ENCODE data around the gene SLC39A5. TPM values are rescaled to one million over a fixed set of nuclear protein-coding genes. Genes with fewer than 3 reads are reported as not detected.
"Not testable (repeated sequence)": the region's sequence is repeated elsewhere in the genome, so short reads cannot be mapped to it uniquely, and the experiment has no call there.

SLC39A5 gene
- polyA plus RNA-seq, 4 donors = 3.0 to 63.3 (median 44.9) TPM

DNA sequence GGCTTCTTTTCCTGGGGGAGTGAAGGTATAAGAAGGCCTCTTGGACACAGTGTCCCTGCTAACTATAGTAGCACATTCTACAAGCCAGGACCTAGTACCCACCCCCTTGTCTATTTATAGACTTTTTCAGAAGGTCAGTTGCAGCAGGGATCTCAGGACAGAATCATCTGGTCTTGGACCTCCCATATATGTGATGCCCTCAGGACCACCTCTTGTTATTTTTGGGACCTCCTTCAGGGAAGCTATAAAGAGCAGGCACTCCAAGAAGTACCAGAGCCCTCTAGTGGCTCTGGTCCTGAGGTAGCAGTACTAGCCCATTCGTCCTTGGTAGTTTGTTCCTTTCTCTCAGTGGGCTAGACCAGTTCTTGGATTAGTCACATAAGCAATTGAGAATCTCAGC lies 41.2 kb downstream of the SLC39A5 start:
- no peak for DNase-seq (ENCODE audit: low read depth in 4 of 4, low spot score in 3 of 4)

DNA sequence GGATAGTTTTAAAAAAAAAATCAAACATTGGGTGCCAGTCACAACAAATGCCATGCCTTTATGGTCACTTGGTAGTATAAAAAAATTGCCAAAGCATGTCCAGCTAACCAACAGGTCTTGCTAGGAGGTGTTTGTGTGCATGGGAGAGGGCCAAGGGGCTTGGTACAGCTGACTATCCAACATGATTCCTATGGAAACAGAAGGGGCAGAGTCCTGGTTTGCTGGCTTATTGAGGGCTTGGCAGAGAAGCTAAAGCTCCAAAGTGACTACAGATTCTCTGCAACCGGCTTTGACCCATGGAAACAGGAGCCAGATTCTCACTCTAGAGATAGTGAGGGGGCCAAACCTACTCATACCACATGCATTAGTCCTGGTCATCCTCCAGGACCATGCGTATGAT lies 42.6 kb downstream of the SLC39A5 start:
- DNase-seq (ENCODE audit: low read depth in 4 of 4, low spot score in 3 of 4) = not testable (repeated sequence)

DNA sequence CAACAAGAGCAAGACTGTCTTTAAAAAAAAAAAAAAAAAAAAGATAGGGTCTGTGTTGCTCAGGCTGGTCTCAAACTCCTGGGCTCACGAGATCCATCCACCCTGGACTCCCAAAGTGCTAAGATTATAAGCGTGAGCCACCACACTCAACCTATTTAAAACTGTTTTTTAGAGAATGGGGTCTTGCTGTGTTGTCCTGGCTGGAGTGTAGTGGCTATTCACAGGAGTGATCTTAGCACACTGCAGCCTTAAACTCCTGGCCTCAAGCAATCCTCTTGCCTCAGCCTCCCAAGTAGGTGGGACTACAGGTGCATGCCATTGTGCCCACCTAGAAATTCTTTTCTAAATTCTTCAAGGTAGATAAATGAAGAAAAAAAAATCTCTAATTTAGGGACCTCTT lies 44.4 kb downstream of the SLC39A5 start:
- DNase-seq (ENCODE audit: low read depth in 4 of 4, low spot score in 3 of 4) = no peak

DNA sequence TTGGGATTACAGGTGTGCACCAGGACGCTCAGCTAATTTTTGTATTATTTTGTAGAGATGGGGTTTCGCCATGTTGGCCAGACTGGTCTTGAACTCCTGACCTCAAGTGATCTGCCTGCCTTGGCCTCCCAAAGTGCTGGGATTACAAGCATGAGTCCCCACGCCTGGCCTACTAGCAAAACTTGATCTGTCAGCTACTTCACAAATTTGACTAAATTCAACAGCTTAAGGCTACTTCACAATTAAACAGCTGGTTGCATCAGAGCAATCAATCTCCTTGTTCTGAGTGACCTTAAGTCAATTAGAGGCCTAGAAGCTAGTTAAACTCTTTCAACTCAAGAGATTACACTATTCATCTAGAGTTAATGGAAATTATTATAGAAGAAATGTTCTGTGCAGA lies 49.1 kb downstream of the SLC39A5 start:
- no peak for DNase-seq (ENCODE audit: low read depth in 4 of 4, low spot score in 3 of 4)

DNA sequence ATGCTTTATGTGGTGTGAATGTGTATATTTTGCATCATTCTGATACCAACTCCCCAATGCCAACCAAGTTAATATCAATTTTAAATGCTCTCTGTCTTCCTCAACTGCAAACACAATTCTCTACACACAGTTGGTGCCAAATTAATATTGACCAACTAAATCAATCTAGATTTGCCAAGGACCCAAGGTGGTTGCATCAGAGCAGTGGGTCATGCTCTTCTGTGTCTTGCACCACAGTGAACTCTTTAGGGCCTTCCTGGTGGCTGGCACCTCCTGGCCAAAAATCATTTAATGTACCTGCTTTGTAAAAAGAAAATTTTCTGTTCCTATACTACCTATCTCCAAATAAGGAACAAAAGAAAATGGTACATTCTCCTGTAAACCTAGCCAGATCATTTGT lies 51.0 kb downstream of the SLC39A5 start:
- DNase-seq (ENCODE audit: low read depth in 4 of 4, low spot score in 3 of 4) = no peak

DNA sequence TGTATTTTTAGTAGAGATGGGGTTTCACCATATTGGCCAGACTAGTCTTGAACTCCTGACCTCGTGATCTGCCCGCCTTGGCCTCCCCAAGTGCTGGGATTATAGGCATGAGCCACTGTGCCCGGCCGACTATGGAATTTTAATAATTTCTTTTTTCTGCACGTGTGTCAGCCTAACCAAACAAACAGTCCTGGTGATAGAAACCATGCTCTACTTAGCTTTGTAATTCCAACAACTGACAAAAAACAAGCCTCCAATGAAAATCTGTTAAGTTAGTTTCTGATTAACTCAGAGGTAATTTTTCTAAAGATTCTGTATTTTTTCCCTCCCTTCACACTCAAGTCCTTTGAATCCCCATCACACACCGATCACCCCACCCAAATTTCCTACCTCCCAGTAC lies 52.2 kb downstream of the SLC39A5 start:
- no peak for DNase-seq (ENCODE audit: low read depth in 4 of 4, low spot score in 3 of 4)

DNA sequence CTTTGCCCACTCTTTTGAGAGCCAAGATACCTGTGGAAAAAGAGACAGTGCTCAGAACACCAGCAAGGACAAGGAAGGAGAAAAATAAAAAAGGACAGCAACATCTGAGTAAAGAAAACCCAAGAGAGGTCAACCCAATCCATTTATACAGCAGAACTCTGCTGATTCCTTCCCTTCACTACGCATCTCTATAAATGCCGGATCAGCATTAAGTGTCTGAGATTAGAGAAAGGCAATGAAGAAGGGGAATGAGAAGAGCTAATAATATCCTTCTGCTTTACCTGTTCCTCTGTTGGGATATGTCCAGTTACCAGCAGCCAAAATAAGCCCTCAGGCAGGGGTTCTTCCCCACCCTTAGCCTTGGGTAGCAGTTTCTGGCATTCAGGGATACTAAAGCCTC lies 52.7 kb downstream of the SLC39A5 start:
- DNase-seq (ENCODE audit: low read depth in 4 of 4, low spot score in 3 of 4) = no peak

DNA sequence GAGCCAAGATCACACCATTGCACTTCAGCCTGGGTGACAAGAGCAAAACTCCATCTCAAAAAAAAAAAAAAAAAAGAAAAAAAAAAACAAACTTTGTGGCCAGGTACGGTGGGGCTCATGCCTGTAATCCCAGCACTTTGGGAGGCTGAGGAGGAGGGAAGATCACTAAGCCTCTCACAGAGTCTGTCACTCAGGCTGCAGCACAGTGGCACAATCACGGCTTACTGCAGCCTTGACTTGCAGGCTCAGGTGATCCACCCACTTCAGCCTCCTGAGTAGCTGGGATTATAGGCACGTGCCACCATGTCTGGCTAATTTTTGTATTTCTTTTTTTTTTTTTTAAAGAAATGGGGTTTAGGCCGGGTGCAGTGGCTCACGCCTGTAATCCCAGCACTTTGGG lies 54.4 kb downstream of the SLC39A5 start:
- not testable (repeated sequence) for DNase-seq (ENCODE audit: low read depth in 4 of 4, low spot score in 3 of 4)

DNA sequence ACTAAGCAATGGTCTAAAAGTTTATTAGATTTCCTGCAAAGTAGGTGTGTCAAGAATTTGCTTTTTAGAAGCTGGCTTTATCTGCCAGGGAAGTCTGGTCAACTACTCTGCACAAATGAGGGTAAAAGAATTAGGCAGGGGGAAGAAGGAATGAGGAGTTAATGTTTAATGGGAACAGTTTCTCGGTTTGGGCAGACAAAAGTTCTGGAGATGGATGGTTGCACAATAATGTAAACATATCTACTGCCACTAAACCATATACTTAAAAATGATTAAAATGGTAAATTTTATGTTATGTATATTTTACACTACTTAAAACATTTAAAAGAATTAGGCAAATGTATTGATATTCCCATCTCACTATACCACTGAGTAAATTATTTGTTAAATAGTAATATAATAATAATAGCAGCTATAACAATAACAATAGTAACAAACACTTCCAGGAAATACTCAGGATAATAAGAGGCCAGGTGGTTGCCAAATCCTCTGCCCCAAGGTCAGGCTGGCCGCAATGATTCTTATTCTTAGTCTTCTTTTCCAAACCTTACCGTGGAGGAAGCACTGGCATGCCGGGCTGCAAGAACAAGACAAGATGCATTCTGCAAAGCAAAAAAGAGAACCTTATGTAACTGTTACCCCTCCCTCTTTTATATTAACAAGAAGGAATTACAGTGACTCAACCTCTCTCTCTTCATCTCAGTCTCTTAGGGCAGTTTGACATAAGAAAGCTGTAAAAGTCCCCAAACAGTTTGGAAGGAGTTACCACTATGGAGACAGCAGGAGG lies 56.4 kb downstream of the SLC39A5 start:
- DNase-seq (ENCODE audit: low read depth in 4 of 4, low spot score in 3 of 4) = no peak

Other genes with a start within 250 kb of the SLC39A5 start
- 10 to 100 TPM; 34.7 to 50.6 (median 45.9) TPM for gene SUOX, start 232.8 kb upstream of the SLC39A5 start, polyA plus RNA-seq (ENCODE audit: insufficient read length in 4 of 4)
- 10 to 100 TPM; 16.3 to 24.3 (median 17.7) TPM for gene IKZF4, start 209.0 kb upstream of the SLC39A5 start, polyA plus RNA-seq (ENCODE audit: insufficient read length in 4 of 4)
- gene RPS26, start 188.1 kb upstream of the SLC39A5 start, polyA plus RNA-seq (ENCODE audit: insufficient read length in 4 of 4) = 100 to 1,000 TPM in 3 of 4 donors, 10 to 100 TPM in 1; 92.7 to 593 (median 231) TPM
- gene ERBB3, start 149.9 kb upstream of the SLC39A5 start, polyA plus RNA-seq (ENCODE audit: insufficient read length in 4 of 4) = 100 to 1,000 TPM in 1 of 4 donors, 10 to 100 TPM in 2, 1 to 10 TPM in 1; 6.8 to 103 (median 77.2) TPM
- 100 to 1,000 TPM; 104 to 166 (median 154) TPM for gene PA2G4, start 125.5 kb upstream of the SLC39A5 start, polyA plus RNA-seq (ENCODE audit: insufficient read length in 4 of 4)
- 1,000 to 10,000 TPM; 4,554 to 5,864 (median 4,890) TPM for gene RPL41, start 113.4 kb upstream of the SLC39A5 start, polyA plus RNA-seq (ENCODE audit: insufficient read length in 4 of 4)
- gene ZC3H10, start 111.8 kb upstream of the SLC39A5 start, polyA plus RNA-seq (ENCODE audit: insufficient read length in 4 of 4) = 1 to 10 TPM; 4.7 to 6.5 (median 5.7) TPM
- gene ESYT1, start 101.8 kb upstream of the SLC39A5 start, polyA plus RNA-seq (ENCODE audit: insufficient read length in 4 of 4) = 10 to 100 TPM; 66.2 to 79.3 (median 74.2) TPM
- gene MYL6B, start 77.5 kb upstream of the SLC39A5 start, polyA plus RNA-seq (ENCODE audit: insufficient read length in 4 of 4) = 100 to 1,000 TPM; 138 to 185 (median 160) TPM
- 1,000 to 10,000 TPM; 1,577 to 1,968 (median 1,895) TPM for gene MYL6, start 71.7 kb upstream of the SLC39A5 start, polyA plus RNA-seq (ENCODE audit: insufficient read length in 4 of 4)
- 100 to 1,000 TPM; 106 to 137 (median 129) TPM for gene SMARCC2, start 40.6 kb upstream of the SLC39A5 start, polyA plus RNA-seq (ENCODE audit: insufficient read length in 4 of 4)
- 10 to 100 TPM; 42.5 to 43.6 (median 43.3) TPM for gene RNF41, start 8.1 kb upstream of the SLC39A5 start, polyA plus RNA-seq (ENCODE audit: insufficient read length in 4 of 4)
- 10 to 100 TPM; 26.5 to 31.0 (median 30.3) TPM for gene NABP2, start 5.7 kb upstream of the SLC39A5 start, polyA plus RNA-seq (ENCODE audit: insufficient read length in 4 of 4)
- gene ANKRD52, start 28.3 kb downstream of the SLC39A5 start, polyA plus RNA-seq (ENCODE audit: insufficient read length in 4 of 4) = 10 to 100 TPM; 23.8 to 42.5 (median 28.9) TPM
- 10 to 100 TPM; 11.0 to 21.2 (median 15.5) TPM for gene COQ10A, start 36.9 kb downstream of the SLC39A5 start, polyA plus RNA-seq (ENCODE audit: insufficient read length in 4 of 4)
- 100 to 1,000 TPM; 114 to 224 (median 198) TPM for gene CS, start 70.3 kb downstream of the SLC39A5 start, polyA plus RNA-seq (ENCODE audit: insufficient read length in 4 of 4)
- gene CNPY2, start 85.9 kb downstream of the SLC39A5 start, polyA plus RNA-seq (ENCODE audit: insufficient read length in 4 of 4) = 100 to 1,000 TPM in 3 of 4 donors, 10 to 100 TPM in 1; 95.9 to 159 (median 151) TPM
- 100 to 1,000 TPM in 2 of 4 donors, 10 to 100 TPM in 2; 48.7 to 116 (median 92.9) TPM for gene PAN2, start 103.9 kb downstream of the SLC39A5 start, polyA plus RNA-seq (ENCODE audit: insufficient read length in 4 of 4)
- gene IL23A, start 108.8 kb downstream of the SLC39A5 start, polyA plus RNA-seq (ENCODE audit: insufficient read length in 4 of 4) = 1 to 10 TPM in 1 of 4 donors, under 1 TPM in 3; 0.57 to 1.3 (median 0.77) TPM
- 100 to 1,000 TPM in 3 of 4 donors, 10 to 100 TPM in 1; 78.8 to 139 (median 105) TPM for gene STAT2, start 130.1 kb downstream of the SLC39A5 start, polyA plus RNA-seq (ENCODE audit: insufficient read length in 4 of 4)
- gene APOF, start 132.8 kb downstream of the SLC39A5 start, polyA plus RNA-seq (ENCODE audit: insufficient read length in 4 of 4) = under 1 TPM in 1 of 4 donors, not detected in 3; 0.13 TPM
- 10 to 100 TPM; 22.4 to 45.4 (median 38.4) TPM for gene TIMELESS, start 219.4 kb downstream of the SLC39A5 start, polyA plus RNA-seq (ENCODE audit: insufficient read length in 4 of 4)
- under 1 TPM in 1 of 4 donors, not detected in 3; 0.13 TPM for gene MIP, start 224.6 kb downstream of the SLC39A5 start, polyA plus RNA-seq (ENCODE audit: insufficient read length in 4 of 4)
- 1 to 10 TPM; 2.4 to 6.1 (median 4.2) TPM for gene SPRYD4, start 238.5 kb downstream of the SLC39A5 start, polyA plus RNA-seq (ENCODE audit: insufficient read length in 4 of 4)